PC-3 (cell line): ENCODE results near the gene SRGAP2.
"Not testable (repeated sequence)": the region's sequence is repeated elsewhere in the genome, so short reads cannot be mapped to it uniquely, and the experiment has no call there.

Source experiments
- CTCF ChIP-seq: fragments of 300-600 bp; sonication (generic); conservative IDR thresholded peaks from 2 replicates; pipeline ENCODE4 v1.5.1; 2017; ENCODE audit warnings: antibody characterized with exemption, low read depth, mild to moderate bottlenecking, low read length
- EZH2 ChIP-seq: fragments of 300-600 bp; sonication (generic); IDR thresholded peaks from one replicate; pipeline ENCODE4 v1.6.1; 2017; ENCODE audit warnings: antibody characterized with exemption, mild to moderate bottlenecking, low read length; ENCODE audit not compliant: unreplicated experiment

DNA sequence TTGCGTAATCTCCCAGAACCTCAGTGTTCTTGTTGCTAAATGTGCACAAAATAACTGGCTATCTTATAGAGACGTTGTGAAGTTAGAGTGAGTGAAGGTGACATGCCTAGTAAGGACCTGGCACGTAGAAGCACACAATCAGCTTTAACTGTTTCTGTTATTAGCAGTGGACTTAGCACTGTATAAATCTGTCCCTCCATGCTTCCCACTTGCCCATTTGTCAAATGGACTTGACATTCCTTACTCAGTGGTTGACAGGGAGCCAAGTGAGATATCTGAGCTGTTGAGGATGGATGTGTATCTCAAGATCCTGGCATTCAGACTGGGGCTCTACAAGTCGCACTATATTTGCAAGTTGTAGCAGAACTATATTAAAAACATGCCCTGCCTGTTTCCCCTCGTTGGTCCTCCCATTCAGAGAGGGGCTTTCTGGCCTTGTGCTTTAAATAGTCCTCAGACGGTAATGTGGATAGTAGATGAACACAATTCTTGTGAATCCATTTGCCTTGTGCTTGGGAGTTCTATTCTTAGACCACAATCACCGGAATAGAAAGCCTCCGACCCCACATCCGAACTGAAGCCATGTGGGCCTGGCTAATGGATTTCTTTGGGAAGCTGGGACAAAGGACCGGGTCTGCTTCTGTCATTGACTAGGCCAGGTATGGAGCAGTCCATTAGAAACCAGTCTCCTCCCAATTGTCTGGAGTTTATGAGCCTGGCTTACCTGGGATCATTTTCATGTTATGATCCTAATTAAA, 43.0 kb downstream of the SRGAP2 start:
- not testable (repeated sequence) for TF ChIP-seq EZH2, CTCF
